Raji (cell line): ENCODE data around the gene PPP6R3.

Source experiments
- POLR2A ChIP-seq: IDR thresholded peaks from 2 replicates; pipeline ENCODE4 v1.6.1; 2011; ENCODE audit warnings: low read depth, low read length, control low read depth; ENCODE audit not compliant: insufficient read depth

The PPP6R3 gene

DNA sequence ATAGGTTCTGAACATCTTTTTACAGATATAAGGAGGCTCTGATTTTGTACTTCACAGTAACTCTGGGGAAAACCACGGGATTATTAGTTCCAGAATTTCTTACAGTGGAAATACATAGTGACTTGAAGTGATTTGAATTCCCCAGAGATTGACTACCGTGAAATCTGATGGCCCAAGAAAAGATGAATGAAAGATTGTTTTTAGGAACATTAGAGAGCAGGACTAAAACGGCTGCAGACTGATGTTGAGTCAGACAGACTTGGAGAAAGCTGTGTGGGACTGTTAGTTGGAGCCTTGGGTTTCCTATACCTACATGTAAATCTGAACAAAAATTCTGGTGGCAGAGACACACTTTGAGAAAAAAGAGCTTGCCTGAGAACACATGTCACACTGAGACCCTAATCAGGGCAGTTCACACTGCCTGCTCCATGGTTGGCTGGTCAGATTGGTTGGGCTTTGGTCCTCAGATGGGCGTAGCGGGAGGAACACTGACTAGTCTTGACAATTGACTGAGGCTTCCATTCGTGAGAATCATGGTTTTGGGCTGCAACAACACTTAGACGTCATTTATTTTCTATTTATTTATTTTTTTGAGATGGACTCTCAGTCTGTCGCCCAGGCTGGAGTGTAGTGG, 6.8 kb downstream of the PPP6R3 start:
- no peak for TF ChIP-seq POLR2A

DNA sequence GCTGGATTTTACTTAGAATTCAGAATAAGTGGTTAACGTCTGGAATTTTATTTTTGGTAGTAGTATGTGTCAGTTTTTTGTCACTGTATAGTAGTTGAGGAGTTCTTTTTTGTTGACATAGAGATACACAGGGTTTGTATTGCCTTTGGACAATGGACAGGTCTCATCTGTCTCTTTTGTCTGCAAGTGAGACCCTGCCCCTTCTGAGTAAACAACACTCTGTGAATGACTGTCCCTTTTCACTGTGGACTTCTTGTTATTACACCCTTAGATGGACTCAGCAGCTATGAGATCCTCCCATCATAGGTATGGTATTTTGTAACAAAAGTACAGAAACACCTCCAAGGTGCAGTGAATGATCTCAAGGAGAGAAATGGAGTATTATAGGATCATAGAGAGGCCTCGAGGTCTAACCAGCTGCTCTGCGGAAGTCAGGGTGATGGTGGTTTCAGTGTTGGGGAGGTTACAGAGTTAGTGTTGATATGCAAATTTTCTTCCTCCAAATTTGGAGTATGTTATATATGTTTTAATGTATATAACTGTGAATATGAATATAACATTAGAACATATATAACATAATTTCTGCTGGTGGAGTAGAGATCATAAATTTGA, 7.8 kb downstream of the PPP6R3 start:
- TF ChIP-seq POLR2A, result no peak

DNA sequence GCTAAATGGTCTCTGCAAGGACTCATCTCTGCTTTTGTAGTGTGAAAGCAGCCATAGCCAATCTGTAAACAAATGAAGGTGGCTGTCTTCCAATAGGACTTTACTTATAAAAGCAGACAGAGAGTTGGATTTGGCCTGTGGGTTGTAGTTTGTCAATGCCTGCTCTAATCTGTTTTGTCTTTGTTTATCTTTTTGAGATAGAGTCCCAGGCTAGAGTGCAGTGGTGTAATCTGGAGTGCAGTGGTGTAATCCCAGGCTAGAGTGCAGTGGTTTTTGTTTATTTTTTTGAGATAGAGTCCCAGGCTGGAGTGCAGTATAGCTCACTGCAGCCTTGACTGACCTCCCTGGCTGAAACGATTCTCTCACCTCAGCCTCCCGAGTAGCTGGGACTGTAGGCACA, 8.6 kb downstream of the PPP6R3 start:
- no peak for TF ChIP-seq POLR2A

DNA sequence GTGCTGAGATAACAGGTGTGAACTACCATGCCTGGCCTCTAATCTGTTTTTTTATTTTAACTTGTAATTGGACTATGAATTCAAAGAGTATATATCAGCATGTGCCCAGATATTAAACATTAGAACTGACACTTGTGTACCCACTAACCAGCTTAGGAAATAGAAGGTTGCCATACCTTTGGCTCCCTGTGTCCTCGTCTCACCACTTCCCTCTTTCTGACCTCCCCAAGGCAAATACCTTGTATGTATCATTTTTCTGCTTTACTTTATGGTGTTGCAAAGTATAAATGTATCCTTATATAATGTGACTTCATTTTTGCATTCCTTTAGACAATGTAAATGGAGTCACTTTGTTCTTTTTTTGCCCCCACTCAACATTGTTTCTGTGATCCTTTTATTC, 9.1 kb downstream of the PPP6R3 start:
- no peak for TF ChIP-seq POLR2A

DNA sequence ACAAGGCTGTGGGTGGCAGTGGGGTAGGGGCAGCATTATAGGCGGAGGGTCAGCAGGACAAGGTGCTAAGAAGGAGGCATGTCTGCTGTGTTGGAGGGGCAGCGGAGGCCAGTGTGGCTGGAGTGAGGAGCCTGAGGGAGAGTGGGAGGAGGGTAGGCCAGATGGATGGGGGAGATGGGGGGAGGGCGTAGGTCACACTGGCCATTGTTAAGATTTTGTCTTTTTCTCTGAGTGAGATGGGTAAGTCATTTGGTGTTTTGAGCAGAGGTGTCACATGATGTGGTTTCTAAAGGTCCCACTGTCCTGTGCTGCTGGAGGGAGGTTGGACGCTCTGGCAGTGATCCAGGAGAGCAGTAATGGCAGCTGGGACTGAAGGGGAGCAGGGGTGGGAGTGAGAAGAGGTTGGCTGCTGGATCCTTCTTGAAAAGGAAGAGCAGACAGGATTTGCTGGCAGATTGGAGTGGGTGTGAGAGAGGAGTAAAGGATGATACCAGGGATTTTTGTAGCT, 9.8 kb downstream of the PPP6R3 start:
- TF ChIP-seq POLR2A, result no peak

DNA sequence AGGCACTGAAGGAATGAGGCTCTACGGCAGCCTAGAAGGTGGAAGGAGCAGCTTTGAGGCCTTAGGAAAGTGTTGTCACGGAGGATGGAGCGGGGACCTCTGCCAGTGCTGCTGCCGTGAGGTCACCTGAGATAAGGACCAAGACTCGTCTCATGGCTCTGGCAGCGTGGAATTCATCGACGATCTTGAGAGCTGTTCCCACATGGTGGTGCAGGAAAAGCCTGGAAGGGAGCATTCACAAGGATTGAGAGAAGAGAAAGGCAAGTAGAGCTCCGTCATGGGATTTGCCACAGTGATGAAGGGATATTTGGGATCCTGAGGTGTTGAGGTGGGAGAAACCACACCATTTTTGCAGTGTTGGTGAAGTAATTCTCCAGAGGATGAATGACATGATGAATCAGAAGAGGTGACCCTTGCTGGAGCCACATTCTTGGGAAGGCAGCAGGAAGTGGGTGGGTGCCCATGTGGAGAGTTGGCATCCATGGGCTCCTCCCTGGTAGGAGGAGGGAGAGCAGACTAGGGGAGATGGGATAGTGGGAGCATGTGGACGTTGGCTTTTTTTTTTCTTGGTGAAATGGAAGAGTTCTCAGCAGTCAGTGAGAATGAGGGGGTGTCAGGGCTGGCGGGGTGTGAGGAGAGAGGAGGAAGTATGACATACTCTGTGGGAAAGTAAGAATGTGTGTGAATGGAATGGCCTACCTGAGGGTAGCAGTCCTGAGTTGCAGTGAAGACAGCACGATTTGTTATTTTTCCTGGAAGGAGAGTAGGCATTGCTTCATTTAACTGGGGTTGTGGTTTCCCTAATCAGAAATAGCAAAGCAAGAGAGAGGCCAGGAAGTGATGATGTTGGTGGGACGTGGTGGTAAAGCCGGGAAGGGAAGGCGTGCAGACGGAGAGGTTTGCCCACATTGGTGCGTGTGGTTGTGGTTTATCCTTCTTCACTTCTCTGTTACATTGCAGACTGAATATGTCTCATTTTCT, 11.1 kb downstream of the PPP6R3 start:
- TF ChIP-seq POLR2A, result no peak

DNA sequence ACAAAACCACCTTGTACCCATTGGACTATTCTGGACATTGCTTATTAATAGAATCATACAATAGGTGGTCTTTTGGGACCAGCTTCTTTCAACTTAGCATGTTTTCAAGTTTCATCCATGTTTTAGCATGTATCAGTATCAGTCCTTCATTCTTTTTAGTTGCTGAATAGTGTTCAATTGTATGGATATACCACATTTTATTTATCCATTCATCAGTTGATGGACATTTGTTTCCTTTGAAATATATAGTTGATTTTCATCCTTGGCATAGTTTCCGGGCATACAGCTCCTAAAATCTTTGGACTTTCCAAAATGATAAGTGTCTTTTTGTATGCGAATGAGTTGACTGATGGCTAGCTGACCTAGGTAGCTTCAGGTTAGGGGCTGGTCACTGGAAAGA, 12.2 kb downstream of the PPP6R3 start:
- TF ChIP-seq POLR2A, result no peak

DNA sequence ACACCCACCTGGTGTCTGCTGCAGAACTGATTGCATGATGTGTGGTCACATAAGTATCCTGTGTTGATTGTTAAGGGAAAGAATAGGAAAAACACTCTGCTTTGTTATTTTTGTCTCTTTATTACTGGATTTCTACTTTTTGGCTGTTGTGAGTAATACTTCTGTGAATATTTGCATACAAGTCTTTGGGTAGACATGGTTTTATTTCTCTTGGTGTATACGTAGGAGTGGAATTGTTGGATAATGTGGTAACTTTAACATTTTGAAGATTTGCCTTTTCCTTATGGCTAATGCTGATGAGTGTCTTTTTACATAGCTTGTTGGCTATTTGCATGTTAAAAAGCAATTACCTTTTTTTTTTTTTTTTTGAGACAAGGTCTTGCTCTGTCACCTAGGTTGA, 13.1 kb downstream of the PPP6R3 start:
- no peak for TF ChIP-seq POLR2A

DNA sequence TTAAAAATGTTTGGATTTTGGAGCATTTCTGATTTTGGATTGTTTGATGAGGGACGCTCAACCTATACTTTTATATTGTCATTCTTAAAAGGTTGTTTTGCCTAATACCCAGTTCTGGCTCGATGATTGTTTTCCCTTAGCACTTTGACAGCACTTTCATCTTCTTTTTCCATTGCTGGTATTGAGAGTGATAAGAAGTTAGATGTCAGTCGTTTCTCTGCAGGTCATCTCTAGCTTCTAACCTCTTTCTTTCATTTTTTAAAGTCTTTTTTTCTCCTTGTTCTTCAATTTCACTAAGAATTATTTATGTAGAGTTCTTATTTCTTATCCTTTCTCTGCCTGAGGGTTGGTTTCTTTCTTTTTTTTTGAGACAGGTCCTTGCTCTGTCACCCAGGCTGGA, 18.8 kb downstream of the PPP6R3 start:
- no peak for TF ChIP-seq POLR2A

DNA sequence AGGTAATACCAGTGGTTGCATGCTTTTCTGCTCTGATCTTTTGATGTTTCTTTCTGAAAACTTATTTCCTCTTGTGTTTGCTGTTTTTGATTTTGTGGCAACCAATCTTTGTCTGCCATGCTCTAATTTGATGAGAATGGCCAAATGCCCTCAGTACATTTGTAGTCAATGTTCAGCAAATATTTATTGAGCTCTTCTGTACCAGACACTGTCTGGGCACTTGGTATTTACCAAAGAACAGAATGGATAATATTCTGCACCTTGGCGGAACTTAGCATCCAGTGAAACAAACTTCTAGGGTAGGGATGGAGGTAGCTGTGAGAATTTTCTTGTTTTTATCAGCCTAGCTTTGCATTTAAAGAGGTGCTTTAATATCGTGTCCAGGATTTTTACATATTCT, 19.6 kb downstream of the PPP6R3 start:
- no peak for TF ChIP-seq POLR2A

DNA sequence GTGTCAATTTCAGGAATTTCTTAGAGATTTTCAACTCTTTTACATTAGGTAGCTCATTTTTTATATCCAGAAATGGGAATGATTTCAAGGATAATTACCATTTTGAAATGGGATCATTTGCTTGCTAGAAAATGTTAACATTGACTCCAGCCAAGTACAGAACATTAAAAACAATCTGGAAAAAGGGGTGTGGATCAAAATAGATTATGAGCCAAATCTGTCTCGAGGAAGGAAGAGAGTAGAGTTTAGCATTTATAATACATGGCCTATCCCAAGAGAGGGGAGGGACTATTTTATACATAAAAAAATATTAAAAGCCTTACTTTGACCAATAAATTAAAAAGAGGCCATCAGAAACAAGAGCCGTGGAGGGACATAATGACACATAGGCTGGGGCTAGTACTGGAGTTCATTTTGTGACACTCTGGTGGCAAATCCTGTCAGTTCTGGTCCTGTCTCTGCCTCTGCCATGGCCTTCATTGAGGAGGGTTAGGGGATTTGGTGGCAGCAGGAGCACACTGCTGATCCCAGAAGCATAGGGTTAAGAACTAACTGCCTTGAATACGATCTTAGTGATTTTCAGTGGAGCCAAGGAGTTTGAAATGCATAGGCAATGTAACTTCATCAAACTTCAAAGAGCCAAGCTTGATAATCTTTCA, 20.4 kb downstream of the PPP6R3 start:
- no peak for TF ChIP-seq POLR2A

DNA sequence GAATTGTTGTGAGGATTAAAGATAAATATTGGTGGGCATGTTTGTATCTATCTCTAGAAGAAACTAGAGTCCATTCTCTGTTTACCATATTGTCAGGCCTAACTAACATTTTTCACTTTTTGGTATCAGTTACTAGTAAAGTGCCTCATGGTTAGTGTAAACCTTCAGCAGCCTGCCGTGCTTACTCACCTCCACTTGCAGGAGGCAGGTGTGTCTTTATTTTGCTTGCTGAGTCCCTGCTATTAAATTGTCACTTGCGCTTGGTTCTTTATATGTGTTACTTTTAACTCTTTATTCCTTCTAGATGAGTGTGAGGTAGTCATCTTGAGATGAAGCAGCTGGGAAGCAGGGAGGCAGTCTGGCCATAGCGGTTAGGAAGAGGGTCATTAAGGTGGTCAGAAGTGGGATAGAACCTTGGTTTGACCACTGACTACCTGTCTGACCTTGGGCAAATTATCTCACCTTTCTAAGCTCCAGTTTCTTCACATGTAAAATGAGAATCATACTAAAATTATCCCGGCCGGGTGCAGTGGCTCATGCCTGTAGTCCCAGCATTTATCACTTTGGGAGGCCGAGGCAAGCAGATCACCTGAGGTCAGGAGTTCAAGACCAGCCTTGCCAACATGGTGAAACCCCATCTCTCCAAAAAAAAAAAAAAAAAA, 21.2 kb downstream of the PPP6R3 start:
- no peak for TF ChIP-seq POLR2A

DNA sequence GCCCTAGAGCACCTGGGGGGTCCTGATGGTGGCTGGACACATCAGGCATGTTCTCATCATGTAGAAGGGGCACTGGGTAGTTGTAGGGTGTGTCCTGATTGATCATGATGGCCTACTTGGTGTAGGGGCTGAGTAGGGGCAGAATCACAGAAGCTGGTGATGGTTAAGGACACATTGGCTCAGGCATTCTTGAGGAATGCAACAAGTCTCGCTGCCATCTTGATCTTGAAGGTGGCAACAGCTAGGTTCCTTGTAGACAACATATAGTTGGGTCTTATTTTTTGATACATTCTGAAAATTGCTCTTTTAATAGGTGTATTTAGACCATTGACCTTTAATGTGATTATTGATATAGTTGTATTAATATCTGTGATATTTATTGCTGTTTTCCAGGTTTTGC, 28.1 kb downstream of the PPP6R3 start:
- TF ChIP-seq POLR2A, result no peak

DNA sequence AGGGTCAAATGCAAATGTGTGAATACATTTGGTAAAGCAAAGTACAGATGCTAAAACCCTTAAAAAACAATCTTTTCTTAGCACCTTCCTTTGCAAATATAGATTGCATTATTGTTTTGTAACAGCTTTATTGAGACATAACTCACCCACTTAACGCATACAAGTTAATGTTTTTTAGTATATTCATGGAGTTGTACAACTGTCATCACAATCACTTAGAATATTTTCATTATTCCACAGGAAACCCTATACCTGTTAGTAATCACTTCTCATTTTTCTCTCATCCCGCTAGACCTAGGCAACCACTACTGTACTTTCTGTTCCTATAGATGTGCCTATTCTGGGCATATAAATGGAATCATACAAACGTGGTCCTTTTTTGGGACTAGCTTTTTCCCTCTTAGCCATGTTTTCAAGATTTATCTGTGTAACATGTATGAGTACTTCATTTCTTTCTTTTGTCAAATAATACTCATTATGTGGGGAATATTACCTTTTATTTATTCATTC, 34.7 kb downstream of the PPP6R3 start:
- TF ChIP-seq POLR2A, result no peak
